GM19239 (cell line): ENCODE data around the gene SLC30A7.
A peak's percentile ranks its signal among the peaks of the same experiment; 100 is the strongest.
"Not testable (repeated sequence)": the region's sequence is repeated elsewhere in the genome, so short reads cannot be mapped to it uniquely, and the experiment has no call there.

Experiments
- DNase-seq: peaks from one replicate; pipeline ENCODE4 v3.0.0; 2011; ENCODE audit warnings: low spot score; ENCODE audit not compliant: insufficient read length
- FAIRE-seq: peaks from 2 replicates; lab custom pipeline; 2011; peaks lifted over from hg19 to GRCh38; lab: Jason Lieb, UNC

The SLC30A7 gene

GRCh38 chr1:100889007-100889406, 6.9 kb upstream of the SLC30A7 start:
- FAIRE-seq, result not testable (repeated sequence)

GRCh38 chr1:100889869-100890482, 5.9 kb upstream of the SLC30A7 start:
- FAIRE-seq, DNase-seq: not testable (repeated sequence)

More at GRCh38 chr1:100889007-100889406, 6.9 kb upstream of the SLC30A7 start:
- not testable (repeated sequence) for DNase-seq

- DNase-seq, result no peak
These were observed 4.5 kb upstream of the SLC30A7 start for GRCh38 chr1:100891380-100891779.

GRCh38 chr1:100892554-100892953, 3.3 kb upstream of the SLC30A7 start:
- no peak for DNase-seq
- no peak for FAIRE-seq

More at GRCh38 chr1:100891380-100891779, 4.5 kb upstream of the SLC30A7 start:
- FAIRE-seq, result no peak

- DNase-seq, result no peak
- FAIRE-seq, result no peak
These were observed 2.2 kb upstream of the SLC30A7 start for GRCh38 chr1:100893718-100894117.

GRCh38 chr1:100894603-100895539, 1.0 kb upstream of the SLC30A7 start, which contains the start of gene EXTL2:
Gene EXTL2 (minus strand): TSS chr1:100894842. CDS start chr1:100888757, 6,085 bp downstream.
- peak; percentile 93 for FAIRE-seq
- peak; percentile 24 for DNase-seq

GRCh38 chr1:100896481-100896982, 642 bp downstream of the SLC30A7 start:
- peak; percentile 72 for FAIRE-seq
- no peak for DNase-seq

- no peak for DNase-seq
- no peak for FAIRE-seq
These were observed 6.5 kb downstream of the SLC30A7 start for GRCh38 chr1:100902365-100902764.

- DNase-seq, result no peak
- no peak for FAIRE-seq
These were observed 7.9 kb downstream of the SLC30A7 start for GRCh38 chr1:100903777-100904176.

- no peak for FAIRE-seq
- no peak for DNase-seq
These were observed 8.6 kb downstream of the SLC30A7 start for GRCh38 chr1:100904528-100904927.

GRCh38 chr1:100905181-100905580, 9.3 kb downstream of the SLC30A7 start:
- no peak for FAIRE-seq
- DNase-seq, result no peak

- DNase-seq (no peak), FAIRE-seq (no peak)
These were observed 12.0 kb downstream of the SLC30A7 start for GRCh38 chr1:100907887-100908286.

- no peak for FAIRE-seq
These were observed 13.1 kb downstream of the SLC30A7 start for GRCh38 chr1:100909018-100909417.

GRCh38 chr1:100912019-100912418, 16.1 kb downstream of the SLC30A7 start:
- DNase-seq (no peak), FAIRE-seq (no peak)

More at GRCh38 chr1:100909018-100909417, 13.1 kb downstream of the SLC30A7 start:
- DNase-seq, result no peak

- FAIRE-seq (peak; percentile 95), DNase-seq (no peak)
These were observed 25.3 kb downstream of the SLC30A7 start for GRCh38 chr1:100921110-100921706.

GRCh38 chr1:100924212-100924611, 28.3 kb downstream of the SLC30A7 start:
- peak; percentile 82 for FAIRE-seq
- no peak for DNase-seq

GRCh38 chr1:100924991-100925390, 29.1 kb downstream of the SLC30A7 start:
- no peak for DNase-seq
- no peak for FAIRE-seq

- FAIRE-seq, result no peak
- DNase-seq, result no peak
These were observed 30.4 kb downstream of the SLC30A7 start for GRCh38 chr1:100926240-100926639.

GRCh38 chr1:100927276-100927675, 31.4 kb downstream of the SLC30A7 start:
- FAIRE-seq (peak; percentile 8), DNase-seq (no peak)

- FAIRE-seq, result peak; percentile 39
- no peak for DNase-seq
These were observed 32.2 kb downstream of the SLC30A7 start for GRCh38 chr1:100928128-100928527.
